PC-9 (cell line): Measurements from ENCODE around the gene DNAJB1. TPM values are rescaled to one million over a fixed set of nuclear protein-coding genes. Genes with fewer than 3 reads are reported as not detected.

ENCODE experiments used
- BruUV-seq: library from RNA; stranded (reverse); fragments of 400-500 nt; replicated peaks from 2 replicates; lab custom pipeline; 2021; lab: Mats Ljungman, UMichigan
- CTCF ChIA-PET: fragments of 300-600 bp; sonication (Branson Sonifier 250); formaldehyde crosslinking; loops from one replicate; lab custom pipeline; 2022; ENCODE audit warnings: antibody characterized with exemption; lab: Charles Lee
- POLR2A ChIA-PET: fragments of 300-600 bp; sonication (Branson Sonifier 250); formaldehyde crosslinking; loops from one replicate; lab custom pipeline; 2022; ENCODE audit warnings: antibody characterized with exemption; ENCODE audit not compliant: unreplicated experiment; lab: Charles Lee
- DNase-seq, 2 experiments: peaks; one replicate each; pipeline versions ENCODE4 v3.0.0 to v3.0.0-alpha.2; 2015 to 2022; ENCODE audit warnings: mixed read lengths in 1 of 2
- H2AFZ ChIP-seq: fragments of 200-600 bp; sonication (generic); 2 replicates; pipeline ENCODE4 v1.8.1; 2017; ENCODE audit warnings: antibody characterized with exemption
- H3F3A ChIP-seq: fragments of 200-600 bp; sonication (generic); 2 replicates; pipeline ENCODE4 v1.8.1; 2017; ENCODE audit warnings: antibody characterized with exemption, mild to moderate bottlenecking, low read depth; ENCODE audit not compliant: insufficient read depth
- H3K27ac ChIP-seq: fragments of 200-600 bp; sonication (generic); 2 replicates; pipeline ENCODE4 v1.6.1; 2016; ENCODE audit warnings: mixed run types
- H3K27me3 ChIP-seq: fragments of 200-600 bp; sonication (generic); 2 replicates; pipeline ENCODE4 v1.6.1; 2016; ENCODE audit warnings: low read depth, mixed run types; ENCODE audit not compliant: insufficient read depth
- H3K36me3 ChIP-seq: fragments of 200-600 bp; sonication (generic); 2 replicates; pipeline ENCODE4 v1.6.1; 2016; ENCODE audit warnings: low read depth, mixed run types
- H3K4me1 ChIP-seq: fragments of 200-600 bp; sonication (generic); replicated peaks from 2 replicates; pipeline ENCODE4 v1.6.1; 2016; ENCODE audit warnings: mixed run types; ENCODE audit not compliant: insufficient read depth
- H3K4me2 ChIP-seq: fragments of 200-600 bp; sonication (generic); 2 replicates; pipeline ENCODE4 v1.6.1; 2017; ENCODE audit warnings: mixed run types
- H3K4me3 ChIP-seq: fragments of 200-600 bp; sonication (generic); 2 replicates; pipeline ENCODE4 v1.6.1; 2016; ENCODE audit warnings: mixed run types
- H3K79me2 ChIP-seq: fragments of 200-600 bp; sonication (generic); 2 replicates; pipeline ENCODE4 v1.6.1; 2017; ENCODE audit warnings: low read depth, mixed run types
- H3K9me2 ChIP-seq: fragments of 200-600 bp; sonication (generic); 2 replicates; pipeline ENCODE4 v1.8.1; 2017; ENCODE audit warnings: mild to moderate bottlenecking; ENCODE audit not compliant: insufficient read depth
- H3K9me3 ChIP-seq: fragments of 200-600 bp; sonication (generic); 2 replicates; pipeline ENCODE4 v1.8.1; 2016; ENCODE audit warnings: low read depth; ENCODE audit not compliant: insufficient read depth
- H4K20me1 ChIP-seq: fragments of 200-600 bp; sonication (generic); 2 replicates; pipeline ENCODE4 v1.8.1; 2017; ENCODE audit not compliant: insufficient read depth
- EZH2 ChIP-seq: fragments of 200-600 bp; sonication (generic); IDR thresholded peaks from 2 replicates; pipeline ENCODE4 v1.8.0; 2017; ENCODE audit warnings: antibody characterized with exemption, low read depth
- intact Hi-C: fragments of 100-400 bp; cut with micrococcal nuclease; formaldehyde crosslinking; loops from one replicate; pipeline ENCODE4 v1.10.0; 2022; ENCODE audit not compliant: unreplicated experiment
- total RNA-seq: library from RNA; stranded (reverse); gene quantifications from 2 replicates; pipeline ENCODE4 v1.2.3, GENCODE V29; 2021
- TF ChIP-seq, protein P1 (sequence below): fragments of 200-600 bp; sonication (generic); conservative IDR thresholded peaks from 2 replicates; pipeline ENCODE4 v1.6.1; 2017; ENCODE audit warnings: mixed run types, antibody characterized with exemption, mild to moderate bottlenecking, moderate library complexity

DNAJB1 gene
- total RNA-seq, 1 experiment from 2014 or later, result 159 TPM

DNA sequence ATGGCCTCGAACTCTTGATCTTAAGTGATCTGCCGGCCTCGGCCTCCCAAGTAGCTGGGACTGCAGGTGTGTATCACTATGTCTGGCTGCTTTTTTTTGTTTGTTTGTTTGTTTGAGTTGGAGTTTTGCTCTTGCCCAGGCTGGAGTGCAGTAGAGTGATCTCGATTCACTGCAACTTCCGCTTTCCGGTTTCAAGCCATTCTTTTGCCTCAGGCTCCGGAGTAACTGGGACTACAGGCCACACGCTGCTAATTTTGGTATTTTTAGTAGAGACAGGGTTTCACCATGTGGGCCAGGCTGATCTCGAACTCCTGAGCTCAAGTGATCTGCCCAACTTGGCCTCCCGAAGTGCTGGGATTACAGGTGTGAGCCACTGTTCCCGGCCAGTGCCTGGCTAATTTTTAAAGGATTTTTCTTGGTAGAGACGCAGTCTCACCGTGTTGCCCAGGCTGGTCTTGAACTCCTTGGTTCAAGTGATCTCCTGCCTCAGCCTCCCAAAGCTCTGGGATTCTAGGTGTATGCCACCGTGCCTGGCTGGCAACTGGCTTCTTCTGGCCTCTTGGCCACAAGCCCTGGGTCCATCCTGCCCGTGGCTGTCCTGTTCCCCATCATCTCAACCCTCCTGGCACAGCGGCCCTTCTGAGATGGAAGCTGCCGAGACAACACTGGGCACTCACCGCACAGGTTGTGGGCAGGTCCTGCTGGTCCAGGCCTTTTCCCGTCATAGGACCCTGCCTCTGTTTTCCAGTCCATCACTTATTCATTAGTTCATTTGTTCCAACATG is 22.7 kb upstream of the DNAJB1 start:
- no peak for TF ChIP-seq EZH2
- TF ChIP-seq, protein P1, sequence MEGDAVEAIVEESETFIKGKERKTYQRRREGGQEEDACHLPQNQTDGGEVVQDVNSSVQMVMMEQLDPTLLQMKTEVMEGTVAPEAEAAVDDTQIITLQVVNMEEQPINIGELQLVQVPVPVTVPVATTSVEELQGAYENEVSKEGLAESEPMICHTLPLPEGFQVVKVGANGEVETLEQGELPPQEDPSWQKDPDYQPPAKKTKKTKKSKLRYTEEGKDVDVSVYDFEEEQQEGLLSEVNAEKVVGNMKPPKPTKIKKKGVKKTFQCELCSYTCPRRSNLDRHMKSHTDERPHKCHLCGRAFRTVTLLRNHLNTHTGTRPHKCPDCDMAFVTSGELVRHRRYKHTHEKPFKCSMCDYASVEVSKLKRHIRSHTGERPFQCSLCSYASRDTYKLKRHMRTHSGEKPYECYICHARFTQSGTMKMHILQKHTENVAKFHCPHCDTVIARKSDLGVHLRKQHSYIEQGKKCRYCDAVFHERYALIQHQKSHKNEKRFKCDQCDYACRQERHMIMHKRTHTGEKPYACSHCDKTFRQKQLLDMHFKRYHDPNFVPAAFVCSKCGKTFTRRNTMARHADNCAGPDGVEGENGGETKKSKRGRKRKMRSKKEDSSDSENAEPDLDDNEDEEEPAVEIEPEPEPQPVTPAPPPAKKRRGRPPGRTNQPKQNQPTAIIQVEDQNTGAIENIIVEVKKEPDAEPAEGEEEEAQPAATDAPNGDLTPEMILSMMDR, result no peak
- no peaks in the 10 kb centered on the region for H3K36me3 ChIP-seq
- no peaks in the 10 kb centered on the region for H3K9me3 ChIP-seq
- peaks cover 82% of the 10 kb centered on the region for H3K79me2 ChIP-seq
- POLR2A ChIA-PET, result no interaction called here
- H3K4me3 ChIP-seq, result no peak overlapping the region
- intact Hi-C loops, result no loop called here
- H2AFZ ChIP-seq, result no peak overlapping the region
- no peak for DNase-seq
- no TSS peak for BruUV-seq
- no peaks in the 10 kb centered on the region for H3K9me2 ChIP-seq
- peaks cover 18% of the 10 kb centered on the region for H3F3A ChIP-seq
- peaks cover 56% of the 10 kb centered on the region for H4K20me1 ChIP-seq
- CTCF ChIA-PET, result no interaction called here
- H3K27ac ChIP-seq, result no peak overlapping the region
- H3K27me3 ChIP-seq, result no peaks in the 10 kb centered on the region
- H3K4me2 ChIP-seq, result no peak overlapping the region
- H3K4me1 ChIP-seq, result peaks cover 16% of the 10 kb centered on the region

DNA sequence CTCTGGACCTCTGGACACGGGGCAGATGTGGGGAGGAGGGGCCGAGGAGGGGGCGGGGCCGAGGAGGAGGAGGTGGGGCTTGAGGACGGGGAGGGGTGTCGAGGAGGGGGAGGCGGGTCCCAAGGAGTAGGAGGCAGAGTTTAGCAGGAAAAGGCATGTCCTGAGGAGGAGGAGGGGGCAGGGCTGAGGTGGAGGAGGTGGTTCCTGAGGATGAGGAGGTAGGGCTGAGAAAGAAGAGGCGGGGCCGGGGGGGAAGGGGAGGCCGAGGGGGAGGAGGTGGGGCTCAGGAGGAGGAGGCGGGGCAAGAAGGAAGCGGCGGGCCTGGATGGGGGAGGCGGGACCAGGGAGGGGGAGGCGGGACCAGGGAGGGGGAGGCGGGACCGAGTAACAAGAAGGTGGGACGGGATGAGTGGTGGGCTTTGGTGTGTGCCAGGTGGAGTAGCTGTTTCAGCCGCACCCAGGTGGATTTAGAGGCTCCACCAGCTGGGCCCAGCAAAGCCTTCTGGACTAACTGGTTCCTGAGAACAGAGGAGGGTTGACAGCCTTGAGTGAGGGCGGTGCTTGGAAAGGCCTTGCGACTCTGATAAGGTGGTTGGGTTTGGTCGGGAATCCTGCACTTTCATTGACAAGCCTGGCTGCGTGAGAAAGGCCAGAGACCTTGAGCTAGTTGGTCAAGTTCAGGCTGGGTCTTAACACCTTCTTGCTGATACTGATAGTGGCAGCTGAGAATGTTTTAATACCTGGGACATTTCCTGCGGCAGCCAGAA is 18.9 kb upstream of the DNAJB1 start:
- Histone ChIP-seq H3F3A (peaks cover 38% of the 10 kb centered on the region), H3K36me3 (no peaks in the 10 kb centered on the region), H3K4me1 (peaks cover 16% of the 10 kb centered on the region), H4K20me1 (peaks cover 50% of the 10 kb centered on the region), H3K9me3 (no peaks in the 10 kb centered on the region), H3K9me2 (no peaks in the 10 kb centered on the region), H2AFZ (peak overlapping the region; percentile 66; the same call in 1 of the 2 replicates), H3K79me2 (peaks cover 81% of the 10 kb centered on the region), H3K4me3 (peak overlapping the region; percentile 51), H3K27me3 (no peaks in the 10 kb centered on the region), H3K4me2 (peak overlapping the region; percentile 76), H3K27ac (peak overlapping the region; percentile 20)
- BruUV-seq, result no TSS peak
- CTCF ChIA-PET, result no interaction called here
- POLR2A ChIA-PET, result interaction anchor here (0.5 to 0.7 kb wide), 4 partner anchors 17 to 71 kb away, joined by 3 to 8 read pairs (median 4); no protein-coding TSS in a partner anchor
- no peak for TF ChIP-seq EZH2
- TF ChIP-seq, protein P1, result no peak
- intact Hi-C loops, result no loop called here
- peak; percentile 91 for DNase-seq

DNA sequence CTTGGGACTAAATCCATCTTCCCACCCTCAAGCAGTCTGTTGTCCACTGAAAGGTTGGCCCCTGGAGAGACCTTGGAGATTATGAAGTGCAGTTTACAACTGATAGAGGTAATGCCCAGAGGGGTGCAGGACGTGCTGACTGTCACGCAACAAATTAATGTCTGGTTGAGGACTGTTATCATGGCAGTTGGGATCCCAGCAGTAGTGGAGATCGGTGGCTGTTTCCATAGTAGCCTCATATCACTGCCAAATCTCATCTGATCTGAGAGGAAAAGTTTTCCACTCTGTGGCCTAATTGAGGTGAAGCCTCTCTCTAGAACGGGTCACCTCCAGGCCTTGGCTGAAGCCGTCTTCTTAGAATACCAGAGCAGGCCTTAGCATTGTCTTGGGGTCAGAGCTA is 15.3 kb upstream of the DNAJB1 start:
- TF ChIP-seq, protein P1, result no peak
- TF ChIP-seq EZH2, result no peak
- ChIA-PET POLR2A (no interaction called here), CTCF (no interaction called here)
- intact Hi-C loops, result no loop called here
- H3K9me2 ChIP-seq, result no peaks in the 10 kb centered on the region
- H3K27ac ChIP-seq, result no peak overlapping the region
- no peak for DNase-seq
- peaks cover 28% of the 10 kb centered on the region for H3K4me1 ChIP-seq
- H3K9me3 ChIP-seq, result no peaks in the 10 kb centered on the region
- no TSS peak for BruUV-seq
- H3K36me3 ChIP-seq, result no peaks in the 10 kb centered on the region
- no peaks in the 10 kb centered on the region for H3K27me3 ChIP-seq
- peaks cover 48% of the 10 kb centered on the region for H3F3A ChIP-seq
- H4K20me1 ChIP-seq, result peaks cover 35% of the 10 kb centered on the region
- peaks cover 76% of the 10 kb centered on the region for H3K79me2 ChIP-seq
- H3K4me3 ChIP-seq, result no peak overlapping the region
- H2AFZ ChIP-seq, result no peak overlapping the region
- H3K4me2 ChIP-seq, result no peak overlapping the region
